Activated CD8-positive, alpha-beta memory T cell treated with anti-CD3 and anti-CD28 coated beads, Interleukin-2, amount 10 ng/mL, durations not matched to agents 7 days and 5 days (primary cell): Measurements from ENCODE around the gene VMO1. TPM values are rescaled to one million over a fixed set of nuclear protein-coding genes. Genes with fewer than 3 reads are reported as not detected.
A peak's percentile ranks its signal among the peaks of the same experiment; 100 is the strongest.

Experiments
- ATAC-seq: fragments of 150-1000 bp; cut with Tn5 transposase; one replicate; pipeline ENCODE4 v1.10.0; 2021; ENCODE audit warnings: moderate library complexity
- CTCF ChIA-PET: fragments of 350-600 bp; sonication (Branson Sonifier 250); formaldehyde crosslinking; loops from one replicate; lab custom pipeline; 2021; ENCODE audit warnings: antibody characterized with exemption; lab: Charles Lee
- DNase-seq: peaks from one replicate; pipeline ENCODE4 v3.0.0-alpha.2; 2020
- H3K27ac Mint-ChIP-seq: one replicate; pipeline ENCODE4 v1.8.0; 2021; ENCODE audit warnings: mild to moderate bottlenecking, mixed read lengths
- H3K27me3 Mint-ChIP-seq: one replicate; pipeline ENCODE4 v1.8.0; 2021; ENCODE audit warnings: mixed read lengths
- H3K36me3 Mint-ChIP-seq: one replicate; pipeline ENCODE4 v1.8.0; 2021; ENCODE audit warnings: mild to moderate bottlenecking, mixed read lengths
- H3K4me1 Mint-ChIP-seq: one replicate; pipeline ENCODE4 v1.8.0; 2021; ENCODE audit warnings: mixed read lengths
- H3K4me3 Mint-ChIP-seq: one replicate; pipeline ENCODE4 v1.8.0; 2021; ENCODE audit warnings: mild to moderate bottlenecking, moderate library complexity, mixed read lengths
- H3K9me3 Mint-ChIP-seq: one replicate; pipeline ENCODE4 v1.8.0; 2022; ENCODE audit warnings: low read depth, mixed read lengths
- total RNA-seq, 2 experiments: library from RNA; stranded (reverse); gene quantifications; one replicate each; pipeline ENCODE4 v1.2.3, GENCODE V29; 2021

The VMO1 gene
- total RNA-seq, 2 experiments from 2014 or later = 0.37 to 0.50 TPM

GRCh38 chr17:4811471-4811870 lies 25.3 kb upstream of the VMO1 start:
- Mint-ChIP-seq H3K27ac (no peak overlapping the region), H3K4me3 (no peak overlapping the region), H3K27me3 (no peaks in the 10 kb centered on the region), H3K9me3 (no peaks in the 10 kb centered on the region), H3K36me3 (peaks cover 3% of the 10 kb centered on the region), H3K4me1 (peaks cover 7% of the 10 kb centered on the region)
- CTCF ChIA-PET = no interaction called here
- ATAC-seq (no peak), DNase-seq (no peak)

GRCh38 chr17:4810696-4811290 lies 24.6 kb upstream of the VMO1 start:
- no peaks in the 10 kb centered on the region for H3K9me3 Mint-ChIP-seq
- ATAC-seq = no peak
- peaks cover 3% of the 10 kb centered on the region for H3K36me3 Mint-ChIP-seq
- H3K27me3 Mint-ChIP-seq = no peaks in the 10 kb centered on the region
- H3K4me1 Mint-ChIP-seq = peaks cover 13% of the 10 kb centered on the region
- no peak overlapping the region for H3K4me3 Mint-ChIP-seq
- CTCF ChIA-PET = interaction anchor here (0.7 kb wide), 1 partner anchor 15 kb away, joined by 3 read pairs; the partner anchor contains the start of gene PSMB6
- no peak for DNase-seq
- H3K27ac Mint-ChIP-seq = no peak overlapping the region

GRCh38 chr17:4808378-4808767 lies 22.2 kb upstream of the VMO1 start:
- Mint-ChIP-seq H3K27ac (no peak overlapping the region), H3K4me3 (peak overlapping the region; percentile 69), H3K4me1 (peaks cover 13% of the 10 kb centered on the region), H3K36me3 (peaks cover 3% of the 10 kb centered on the region), H3K27me3 (no peaks in the 10 kb centered on the region), H3K9me3 (no peaks in the 10 kb centered on the region)
- DNase-seq (no peak), ATAC-seq (no peak)
- CTCF ChIA-PET = interaction anchor here (1.6 to 3.5 kb wide), 2 partner anchors 19 to 25 kb away, joined by 4 to 29 read pairs; partner anchors contain the start of genes GLTPD2 and MINK1

GRCh38 chr17:4807605-4808377 lies 21.6 kb upstream of the VMO1 start:
- CTCF ChIA-PET = interaction anchor here (0.9 to 3.5 kb wide), 5 partner anchors 12 to 74 kb away, joined by 3 to 29 read pairs (median 4); partner anchors contain the start of genes GLTPD2, MINK1 and PSMB6
- H3K9me3 Mint-ChIP-seq = no peaks in the 10 kb centered on the region
- DNase-seq = no peak
- H3K36me3 Mint-ChIP-seq = peaks cover 3% of the 10 kb centered on the region
- H3K4me3 Mint-ChIP-seq = peak overlapping the region; percentile 69
- H3K4me1 Mint-ChIP-seq = peaks cover 13% of the 10 kb centered on the region
- no peak overlapping the region for H3K27ac Mint-ChIP-seq
- no peaks in the 10 kb centered on the region for H3K27me3 Mint-ChIP-seq
- ATAC-seq = no peak

GRCh38 chr17:4806777-4807604 lies 20.8 kb upstream of the VMO1 start, which contains the start of gene PLD2:
Gene PLD2, plus strand, starts transcription at chr17:4807152. Its CDS starts 621 bp downstream, at chr17:4807773.
- Mint-ChIP-seq H3K27ac (no peak within 1 kb of the TSS), H3K36me3 (peaks cover 3% of the 10 kb centered on the region), H3K4me3 (peak within 1 kb of the TSS; percentile 69), H3K4me1 (peaks cover 13% of the 10 kb centered on the region), H3K27me3 (no peaks in the 10 kb centered on the region), H3K9me3 (no peaks in the 10 kb centered on the region)
- CTCF ChIA-PET = interaction anchor here (0.9 to 3.5 kb wide), 7 partner anchors 11 to 97 kb away, joined by 3 to 29 read pairs (median 4); partner anchors contain the start of genes ARRB2, GLTPD2, MINK1 and PSMB6
- DNase-seq (peak; percentile 89), ATAC-seq (peak; percentile 99)

GRCh38 chr17:4806456-4806776 lies 20.3 kb upstream of the VMO1 start:
- H3K36me3 Mint-ChIP-seq = peaks cover 3% of the 10 kb centered on the region
- ATAC-seq = no peak
- H3K9me3 Mint-ChIP-seq = no peaks in the 10 kb centered on the region
- H3K27me3 Mint-ChIP-seq = no peaks in the 10 kb centered on the region
- no peak for DNase-seq
- peak overlapping the region; percentile 67 for H3K4me3 Mint-ChIP-seq
- CTCF ChIA-PET = interaction anchor here (1.0 to 3.5 kb wide), 5 partner anchors 11 to 96 kb away, joined by 3 to 29 read pairs (median 5); partner anchors contain the start of genes ARRB2, GLTPD2 and PSMB6
- peaks cover 13% of the 10 kb centered on the region for H3K4me1 Mint-ChIP-seq
- H3K27ac Mint-ChIP-seq = no peak overlapping the region

- Mint-ChIP-seq H3K4me3 (no peak within 1 kb of the TSS), H3K4me1 (peaks cover 11% of the 10 kb centered on the region), H3K36me3 (peaks cover 7% of the 10 kb centered on the region), H3K9me3 (no peaks in the 10 kb centered on the region), H3K27me3 (no peaks in the 10 kb centered on the region), H3K27ac (no peak within 1 kb of the TSS)
- DNase-seq (no peak), ATAC-seq (no peak)
- CTCF ChIA-PET = interaction anchor here (2.3 kb wide), 1 partner anchor 12 kb away, joined by 9 read pairs; no protein-coding TSS in a partner anchor
Observed at GRCh38 chr17:4802228-4802627, 16.1 kb upstream of the VMO1 start, which contains the start of gene C17orf114. Gene C17orf114, minus strand, starts transcription at chr17:4802328.

GRCh38 chr17:4800462-4801196 lies 14.5 kb upstream of the VMO1 start:
- Mint-ChIP-seq H3K9me3 (no peaks in the 10 kb centered on the region), H3K4me3 (no peak overlapping the region), H3K27ac (no peak overlapping the region), H3K27me3 (no peaks in the 10 kb centered on the region), H3K36me3 (peaks cover 9% of the 10 kb centered on the region), H3K4me1 (peaks cover 18% of the 10 kb centered on the region)
- no peak for ATAC-seq
- no peak for DNase-seq
- CTCF ChIA-PET = interaction anchor here (2.3 kb wide), 1 partner anchor 10 kb away, joined by 9 read pairs; no protein-coding TSS in a partner anchor

- peak; percentile 18 for ATAC-seq
- Mint-ChIP-seq H3K4me3 (peak overlapping the region; percentile 95), H3K27me3 (peaks cover 9% of the 10 kb centered on the region)
Observed at GRCh38 chr17:4796552-4796920, 10.4 kb upstream of the VMO1 start.

GRCh38 chr17:4795168-4795567 lies 9.0 kb upstream of the VMO1 start:
- CTCF ChIA-PET = no interaction called here
- Mint-ChIP-seq H3K4me1 (peaks cover 28% of the 10 kb centered on the region), H3K9me3 (no peaks in the 10 kb centered on the region), H3K36me3 (peaks cover 9% of the 10 kb centered on the region), H3K27me3 (peaks cover 9% of the 10 kb centered on the region), H3K27ac (peak overlapping the region; percentile 97), H3K4me3 (peak overlapping the region; percentile 95)
- DNase-seq (no peak), ATAC-seq (no peak)

More at GRCh38 chr17:4796552-4796920, 10.4 kb upstream of the VMO1 start:
- Mint-ChIP-seq H3K27ac (peak overlapping the region; percentile 97), H3K9me3 (no peaks in the 10 kb centered on the region), H3K4me1 (peaks cover 21% of the 10 kb centered on the region), H3K36me3 (peaks cover 9% of the 10 kb centered on the region)
- DNase-seq = peak; percentile 54
- CTCF ChIA-PET = interaction anchor here (1.0 to 1.1 kb wide), 4 partner anchors 9 to 87 kb away, joined by 3 to 4 read pairs (median 4); partner anchors contain the start of genes ARRB2 and PLD2

GRCh38 chr17:4790705-4791088 lies 4.5 kb upstream of the VMO1 start:
- peaks cover 40% of the 10 kb centered on the region for H3K27me3 Mint-ChIP-seq
- H3K4me1 Mint-ChIP-seq = peaks cover 29% of the 10 kb centered on the region
- DNase-seq (no peak), ATAC-seq (no peak)
- peak overlapping the region; percentile 90 for H3K27ac Mint-ChIP-seq
- CTCF ChIA-PET = interaction anchor here (0.7 to 3.9 kb wide), 29 partner anchors 11 to 370 kb away, joined by 3 to 39 read pairs (median 6); partner anchors contain the start of genes ARRB2, C17orf107, C17orf114 and CHRNE
- H3K36me3 Mint-ChIP-seq = peaks cover 2% of the 10 kb centered on the region
- no peaks in the 10 kb centered on the region for H3K9me3 Mint-ChIP-seq
- H3K4me3 Mint-ChIP-seq = peak overlapping the region; percentile 86
